MCF 10A (cell line): ENCODE data around the gene INSC. TPM values are rescaled to one million over a fixed set of nuclear protein-coding genes. Genes with fewer than 3 reads are reported as not detected.
A peak's percentile ranks its signal among the peaks of the same experiment; 100 is the strongest.

Experiments used
- BruUV-seq: library from RNA; stranded (reverse); fragments of 400-500 nt; replicated peaks from 2 replicates; lab custom pipeline; 2021; lab: Mats Ljungman, UMichigan
- CTCF ChIA-PET: fragments of 300-600 bp; sonication (Branson Sonifier 250); formaldehyde crosslinking; extraction: SDS; loops from one replicate; lab custom pipeline; 2021; ENCODE audit warnings: antibody characterized with exemption, inconsistent platforms; lab: Yijun Ruan, JAX
- POLR2A ChIA-PET: fragments of 300-600, 350-650 bp; sonication (Branson Sonifier 250); formaldehyde crosslinking; extraction: SDS; loops from one replicate; lab custom pipeline; 2020; ENCODE audit warnings: antibody characterized with exemption, inconsistent platforms; lab: Yijun Ruan, JAX
- DNase-seq: peaks from one replicate; pipeline ENCODE4 v3.0.0-alpha.2; 2018; ENCODE audit not compliant: unreplicated experiment
- H3K27ac Mint-ChIP-seq: one replicate; pipeline ENCODE4 v1.8.0; 2022; ENCODE audit warnings: mild to moderate bottlenecking, low read depth, mixed read lengths; ENCODE audit not compliant: unreplicated experiment
- H3K27me3 Mint-ChIP-seq: one replicate; pipeline ENCODE4 v1.8.0; 2022; ENCODE audit warnings: mixed read lengths; ENCODE audit not compliant: insufficient read depth, unreplicated experiment
- H3K36me3 Mint-ChIP-seq: one replicate; pipeline ENCODE4 v1.8.0; 2022; ENCODE audit warnings: mild to moderate bottlenecking, moderate library complexity, mixed read lengths; ENCODE audit not compliant: insufficient read depth, unreplicated experiment
- H3K4me1 Mint-ChIP-seq: one replicate; pipeline ENCODE4 v1.8.0; 2022; ENCODE audit warnings: mixed read lengths; ENCODE audit not compliant: insufficient read depth, unreplicated experiment
- H3K4me3 Mint-ChIP-seq: one replicate; pipeline ENCODE4 v1.8.0; 2022; ENCODE audit warnings: mild to moderate bottlenecking, moderate library complexity, mixed read lengths; ENCODE audit not compliant: unreplicated experiment
- H3K9me3 Mint-ChIP-seq: one replicate; pipeline ENCODE4 v1.8.0; 2022; ENCODE audit warnings: mixed read lengths; ENCODE audit not compliant: unreplicated experiment
- CTCF ChIP-seq: fragments of 200-600 bp; IDR thresholded peaks from one replicate; pipeline ENCODE4 v1.8.0; 2022; ENCODE audit warnings: antibody characterized with exemption, mild to moderate bottlenecking; ENCODE audit not compliant: unreplicated experiment
- intact Hi-C: fragments of 100-400 bp; cut with micrococcal nuclease; formaldehyde crosslinking; loops from 2 replicates; pipeline ENCODE4 v1.14.1; 2022
- total RNA-seq: library from RNA; stranded (reverse); gene quantifications from 2 replicates; pipeline ENCODE4 v1.2.3, GENCODE V29; 2022

Gene INSC
- total RNA-seq, 1 experiment from 2014 or later, result 5.8 TPM

- no peak for TF ChIP-seq CTCF
- POLR2A ChIA-PET, result interaction anchor here (0.9 kb wide), 1 partner anchor 9 kb away, joined by 3 read pairs; no protein-coding TSS in a partner anchor
- H3K27ac Mint-ChIP-seq, result peak overlapping the region; percentile 74
- H3K36me3 Mint-ChIP-seq, result peaks cover 6% of the 10 kb centered on the region
- no peaks in the 10 kb centered on the region for H3K27me3 Mint-ChIP-seq
- CTCF ChIA-PET, result interaction anchor here (0.6 to 12.7 kb wide), 11 partner anchors 7 to 200 kb away, joined by 3 to 276 read pairs (median 6); no protein-coding TSS in a partner anchor
- no TSS peak for BruUV-seq
- peaks cover 31% of the 10 kb centered on the region for H3K4me1 Mint-ChIP-seq
- intact Hi-C loops, result no loop called here
- H3K9me3 Mint-ChIP-seq, result no peaks in the 10 kb centered on the region
- no peak overlapping the region for H3K4me3 Mint-ChIP-seq
- peak; percentile 62 for DNase-seq
Observed at GRCh38 chr11:15107730-15108515, 6.8 kb upstream of the INSC start.

- no peak overlapping the region for H3K4me3 Mint-ChIP-seq
- no peaks in the 10 kb centered on the region for H3K27me3 Mint-ChIP-seq
- TF ChIP-seq CTCF, result no peak
- CTCF ChIA-PET, result interaction anchor here (0.6 to 7.0 kb wide), 7 partner anchors 8 to 103 kb away, joined by 3 to 59 read pairs (median 6); no protein-coding TSS in a partner anchor
- intact Hi-C loops, result no loop called here
- no TSS peak for BruUV-seq
- POLR2A ChIA-PET, result interaction anchor here (0.9 kb wide), 1 partner anchor 8 kb away, joined by 3 read pairs; no protein-coding TSS in a partner anchor
- no peak for DNase-seq
- no peaks in the 10 kb centered on the region for H3K9me3 Mint-ChIP-seq
- H3K27ac Mint-ChIP-seq, result peak overlapping the region; percentile 74
- peaks cover 34% of the 10 kb centered on the region for H3K4me1 Mint-ChIP-seq
- H3K36me3 Mint-ChIP-seq, result peaks cover 2% of the 10 kb centered on the region
Observed at GRCh38 chr11:15108592-15109130, 6.1 kb upstream of the INSC start.

GRCh38 chr11:15109602-15110001 lies 5.1 kb upstream of the INSC start:
- Mint-ChIP-seq H3K4me3 (no peak overlapping the region), H3K9me3 (no peaks in the 10 kb centered on the region), H3K36me3 (no peaks in the 10 kb centered on the region), H3K27ac (no peak overlapping the region), H3K4me1 (peaks cover 36% of the 10 kb centered on the region), H3K27me3 (no peaks in the 10 kb centered on the region)
- no peak for DNase-seq
- no TSS peak for BruUV-seq
- CTCF ChIA-PET, result interaction anchor here (0.5 to 7.0 kb wide), 9 partner anchors 9 to 202 kb away, joined by 3 to 59 read pairs (median 4); no protein-coding TSS in a partner anchor
- TF ChIP-seq CTCF, result no peak
- intact Hi-C loops, result no loop called here
- POLR2A ChIA-PET, result interaction anchor here (0.8 kb wide), 1 partner anchor 17 kb away, joined by 4 read pairs; no protein-coding TSS in a partner anchor

- no peak overlapping the region for H3K27ac Mint-ChIP-seq
- no peaks in the 10 kb centered on the region for H3K9me3 Mint-ChIP-seq
- POLR2A ChIA-PET, result interaction anchor here (0.6 to 1.4 kb wide), 2 partner anchors 18 to 84 kb away, joined by 4 read pairs; no protein-coding TSS in a partner anchor
- no peak for DNase-seq
- no peaks in the 10 kb centered on the region for H3K27me3 Mint-ChIP-seq
- BruUV-seq, result no TSS peak
- peaks cover 30% of the 10 kb centered on the region for H3K4me1 Mint-ChIP-seq
- no peak for TF ChIP-seq CTCF
- no peak overlapping the region for H3K4me3 Mint-ChIP-seq
- CTCF ChIA-PET, result interaction anchor here (0.6 to 7.0 kb wide), 3 partner anchors 11 to 204 kb away, joined by 3 to 59 read pairs (median 9); no protein-coding TSS in a partner anchor
- intact Hi-C loops, result no loop called here
- H3K36me3 Mint-ChIP-seq, result no peaks in the 10 kb centered on the region
Observed at GRCh38 chr11:15111215-15111614, 3.5 kb upstream of the INSC start.
